Retina (tissue), 1 donor: ENCODE results near the gene PBX3.
"Not testable (repeated sequence)": the region's sequence is repeated elsewhere in the genome, so short reads cannot be mapped to it uniquely, and the experiment has no call there.

Source experiments
- DNase-seq: peaks from one replicate; pipeline ENCODE4 v3.0.0-alpha.2; 2016

PBX3 gene

DNA sequence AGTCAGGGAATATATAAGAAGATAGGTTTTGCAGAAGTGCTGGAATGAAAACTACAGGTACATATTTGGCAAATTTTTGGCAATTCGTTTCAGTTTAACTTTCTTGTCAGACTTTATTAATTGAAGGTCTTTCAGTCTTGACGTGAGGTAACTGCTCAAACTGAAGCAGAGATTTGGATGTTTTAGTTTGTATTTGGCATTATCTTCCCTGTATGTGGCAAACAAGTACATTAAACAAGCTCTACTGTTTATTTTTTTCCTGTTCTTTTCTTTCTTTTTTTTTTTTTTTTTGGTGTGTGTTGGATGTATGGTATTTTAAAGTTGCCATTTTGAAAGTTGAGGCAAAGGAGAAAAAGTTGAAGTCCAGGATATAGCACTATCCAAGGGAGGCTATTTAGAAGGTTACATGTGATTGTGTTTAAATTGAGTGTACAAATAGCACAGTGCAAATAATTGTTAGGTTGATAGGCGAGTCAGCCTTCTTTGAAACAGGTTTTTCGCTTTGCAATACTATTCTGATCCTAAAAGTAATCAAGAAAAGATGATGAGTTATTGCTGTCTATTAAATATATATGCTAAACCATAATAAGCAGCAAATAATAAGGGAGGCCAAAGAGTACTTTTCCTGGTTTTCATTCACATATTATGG, 2.2 kb downstream of the PBX3 start:
- DNase-seq = no peak

DNA sequence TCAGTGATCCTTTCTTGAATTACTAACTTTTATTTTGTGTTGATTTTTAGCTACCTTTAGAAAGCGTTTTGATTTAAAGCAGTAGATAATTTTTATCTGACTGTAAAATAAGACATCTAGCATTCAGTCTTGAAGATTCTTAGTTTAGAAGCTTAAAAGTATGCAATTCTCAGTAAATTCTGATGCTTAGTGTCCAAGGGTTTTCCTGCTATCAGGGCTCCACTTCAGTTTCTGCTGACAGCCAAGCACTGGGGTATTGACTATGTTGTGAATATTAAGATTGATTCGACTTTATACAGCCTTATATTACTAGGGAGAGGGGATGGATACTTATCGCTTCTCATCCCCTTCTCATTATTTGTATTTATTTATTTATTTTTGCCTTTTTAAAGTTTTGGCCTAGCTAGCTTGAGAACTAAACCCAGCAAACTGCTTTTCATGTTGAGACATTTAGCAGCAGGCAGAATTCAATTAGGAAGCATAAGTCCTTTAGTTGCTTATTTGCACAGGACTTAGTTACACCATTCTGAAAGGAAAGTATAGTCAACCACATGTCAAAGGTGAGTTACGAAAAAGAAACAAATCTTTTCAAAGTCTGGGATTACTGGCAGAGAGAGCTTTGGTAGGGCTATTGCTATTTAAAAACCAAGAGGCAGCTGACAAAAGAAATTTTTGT, 2.9 kb downstream of the PBX3 start:
- no peak for DNase-seq

DNA sequence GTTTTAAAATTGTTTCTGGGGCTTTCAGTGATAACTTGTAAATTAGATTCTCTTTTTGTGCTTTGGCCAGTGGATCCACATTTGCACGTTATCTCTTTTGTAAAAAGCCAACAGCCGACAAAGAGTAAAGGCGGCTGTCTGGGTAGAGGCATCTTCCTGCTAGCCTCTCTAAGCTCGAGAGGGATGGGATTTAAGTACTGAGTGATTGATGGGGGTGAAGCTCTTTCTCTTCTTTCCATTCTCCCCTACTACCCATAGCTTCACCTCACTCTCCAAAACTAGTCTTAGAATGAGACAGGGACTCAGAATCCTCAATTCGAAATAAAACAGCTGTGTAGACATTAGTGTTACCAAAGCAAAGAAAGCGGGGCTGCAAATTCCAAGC, 3.4 kb downstream of the PBX3 start:
- DNase-seq = peak; percentile 26

DNA sequence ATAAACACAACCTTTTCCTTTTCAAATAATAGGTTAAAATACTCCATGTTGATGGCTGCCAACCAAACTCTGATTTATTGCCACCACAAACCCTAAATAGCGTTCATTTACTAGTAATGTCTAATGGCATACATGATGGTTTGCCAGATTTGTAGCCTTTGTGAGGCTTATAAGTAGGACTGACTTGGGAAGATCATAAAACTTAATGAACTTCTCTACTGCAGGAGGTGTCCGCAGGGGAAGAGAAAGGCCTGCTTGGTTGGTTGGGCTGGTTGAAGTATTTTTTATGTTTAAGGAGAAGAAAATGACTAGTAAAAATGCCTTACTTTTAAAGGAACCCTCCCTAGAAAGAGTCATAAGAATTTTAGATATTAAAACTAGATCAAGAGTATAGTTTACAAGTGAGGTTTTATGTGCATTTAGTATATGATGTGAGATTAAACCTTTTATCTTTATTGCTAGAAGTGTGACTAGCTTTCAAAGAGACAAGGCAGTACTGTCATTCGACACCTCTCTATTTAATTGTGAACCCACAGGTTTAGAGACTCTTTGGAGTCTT, 5.0 kb downstream of the PBX3 start:
- no peak for DNase-seq

DNA sequence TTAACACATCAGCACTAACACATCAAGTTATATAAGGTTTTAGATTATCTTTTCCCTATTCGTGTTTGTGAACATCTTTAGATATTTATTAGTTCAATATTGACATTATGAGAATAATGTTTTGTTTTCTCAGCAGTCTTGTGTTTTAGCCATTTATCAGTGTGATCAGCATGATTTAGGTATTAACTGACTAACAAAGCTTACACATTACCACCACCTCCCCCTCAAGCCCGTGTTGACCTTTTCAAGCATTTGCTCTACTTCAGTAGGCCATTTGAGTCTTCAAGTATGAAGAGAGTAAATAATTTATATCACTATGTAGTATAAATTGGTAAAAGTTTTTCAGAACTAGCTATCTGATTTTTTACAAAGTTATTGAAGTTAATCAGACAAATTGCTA, 6.9 kb downstream of the PBX3 start:
- no peak for DNase-seq

DNA sequence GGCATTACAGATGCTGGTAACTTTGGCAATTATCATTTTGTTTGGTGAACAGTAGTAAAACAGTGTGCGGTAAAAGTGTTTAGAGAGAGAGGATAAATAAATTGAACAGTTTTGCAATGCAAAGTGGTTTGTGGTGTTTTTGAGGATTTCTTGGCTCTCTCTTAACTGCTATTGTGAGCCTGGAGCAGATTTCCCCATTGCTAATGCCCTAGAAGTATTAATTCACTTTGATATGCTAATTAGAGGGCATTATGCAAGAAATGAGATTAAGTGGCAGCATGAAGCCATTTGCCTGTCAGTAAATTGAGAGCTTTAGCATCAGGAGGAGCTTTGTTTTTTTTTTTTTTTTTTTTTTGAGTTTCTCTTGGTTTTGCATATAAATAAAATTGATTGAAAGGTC, 8.2 kb downstream of the PBX3 start:
- DNase-seq = no peak

DNA sequence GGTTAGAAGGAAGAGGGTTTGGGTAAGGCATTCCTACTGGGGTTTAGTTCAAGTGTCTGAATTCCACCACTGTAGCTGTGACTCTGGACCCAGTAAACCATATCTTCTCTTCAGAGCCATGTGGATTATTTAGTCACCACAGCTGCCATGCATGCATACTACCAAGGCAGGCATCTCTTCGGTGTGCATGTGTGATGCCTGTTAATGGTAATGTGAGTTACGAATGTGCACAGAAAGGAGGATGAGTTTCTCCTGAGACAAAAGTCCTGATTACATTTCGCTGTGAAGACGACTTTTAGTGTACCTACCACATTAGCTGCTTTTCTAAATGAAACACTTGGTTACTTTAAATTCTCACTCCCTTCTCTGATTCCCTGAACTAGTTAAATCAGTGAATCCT, 9.3 kb downstream of the PBX3 start:
- DNase-seq = no peak

DNA sequence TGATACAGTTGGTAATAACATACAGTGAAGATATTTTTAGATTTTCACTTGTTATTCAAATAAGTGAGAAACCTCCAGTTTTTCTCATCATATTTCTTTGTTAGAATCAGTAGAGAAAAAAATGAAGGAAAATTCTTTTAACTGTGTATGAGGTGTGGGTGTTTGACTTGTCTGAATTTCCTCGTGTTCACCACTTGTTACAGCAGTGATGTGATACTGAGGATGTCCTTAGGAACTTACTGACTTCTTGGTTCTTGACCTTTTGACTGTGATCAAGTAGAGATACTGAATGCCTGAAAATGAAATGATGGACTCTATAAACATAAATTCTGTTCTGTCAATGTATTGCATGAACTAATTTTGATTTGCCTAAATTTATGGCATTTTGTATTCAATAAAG, 10.7 kb downstream of the PBX3 start:
- DNase-seq = no peak

DNA sequence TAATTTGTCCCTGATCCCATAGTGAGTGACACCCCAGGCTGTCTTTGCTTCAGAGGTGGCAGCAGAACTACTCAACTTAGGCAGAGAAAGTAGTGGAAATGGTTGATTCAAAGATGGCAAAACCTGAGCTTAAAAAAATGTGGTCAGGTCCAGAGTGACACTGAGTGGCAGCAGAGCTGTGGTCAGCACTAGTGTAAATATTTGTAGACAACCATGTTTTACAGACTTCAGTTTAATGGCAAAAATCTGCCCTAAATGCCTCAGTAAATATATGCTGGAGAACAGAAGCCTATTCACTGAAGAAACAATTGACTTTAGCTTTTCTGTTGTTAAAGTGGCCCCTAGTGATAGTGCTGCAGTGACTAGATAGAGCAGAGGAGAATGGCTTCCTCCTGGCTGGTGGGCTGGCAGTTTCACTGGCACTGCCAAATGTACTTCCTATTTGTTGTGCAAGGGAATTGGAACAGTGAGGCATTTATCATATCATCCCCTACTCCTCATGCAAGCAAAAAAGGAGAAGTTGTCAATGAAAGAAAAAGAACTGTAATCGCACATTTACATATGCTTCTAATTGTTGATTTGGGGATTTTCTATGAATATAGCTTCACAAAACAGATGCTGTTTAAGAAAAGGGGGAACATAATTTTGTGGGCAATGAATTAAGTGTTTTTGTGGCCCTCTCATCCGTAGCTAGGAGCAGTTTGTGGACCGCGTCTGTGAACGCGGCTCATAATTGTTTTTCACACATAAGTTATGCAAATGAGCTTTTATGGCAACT, 12.0 kb downstream of the PBX3 start:
- peak; percentile 27 for DNase-seq

DNA sequence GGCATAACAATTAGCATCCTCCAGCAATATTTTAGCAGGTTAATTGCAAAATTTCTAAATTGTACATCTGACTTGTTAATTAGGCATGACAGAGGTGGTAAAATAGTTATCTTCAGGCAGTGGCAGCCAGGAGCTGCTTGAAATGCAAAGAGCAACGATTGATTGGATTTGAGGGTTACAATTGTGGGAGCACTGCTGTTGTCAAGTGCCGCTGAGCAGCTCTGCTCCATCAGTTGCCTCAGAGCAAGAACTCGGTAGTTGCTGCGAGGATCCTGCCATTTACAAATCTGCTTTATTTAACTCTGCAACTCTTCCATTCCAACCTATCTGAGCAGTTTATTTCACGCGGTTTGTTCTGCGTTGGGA, 12.6 kb downstream of the PBX3 start:
- peak; percentile 45 for DNase-seq

DNA sequence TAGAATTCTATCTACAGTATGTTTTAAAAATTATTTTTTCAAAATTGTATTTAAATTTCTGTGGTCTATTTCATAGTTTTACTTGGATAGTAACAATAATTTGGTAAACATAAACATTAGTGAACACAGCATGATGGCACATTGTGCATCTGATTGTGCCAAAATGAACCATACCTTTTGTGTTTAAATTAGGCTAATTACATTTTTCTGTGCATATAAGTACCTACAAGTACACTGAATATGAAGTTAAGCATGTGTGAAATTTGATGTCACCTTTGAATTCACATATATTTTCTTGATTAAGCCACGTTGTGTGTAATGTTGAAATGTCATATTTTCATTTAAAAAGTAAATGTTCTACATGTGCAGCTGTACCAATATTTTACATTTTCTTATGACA, 13.4 kb downstream of the PBX3 start:
- no peak for DNase-seq

DNA sequence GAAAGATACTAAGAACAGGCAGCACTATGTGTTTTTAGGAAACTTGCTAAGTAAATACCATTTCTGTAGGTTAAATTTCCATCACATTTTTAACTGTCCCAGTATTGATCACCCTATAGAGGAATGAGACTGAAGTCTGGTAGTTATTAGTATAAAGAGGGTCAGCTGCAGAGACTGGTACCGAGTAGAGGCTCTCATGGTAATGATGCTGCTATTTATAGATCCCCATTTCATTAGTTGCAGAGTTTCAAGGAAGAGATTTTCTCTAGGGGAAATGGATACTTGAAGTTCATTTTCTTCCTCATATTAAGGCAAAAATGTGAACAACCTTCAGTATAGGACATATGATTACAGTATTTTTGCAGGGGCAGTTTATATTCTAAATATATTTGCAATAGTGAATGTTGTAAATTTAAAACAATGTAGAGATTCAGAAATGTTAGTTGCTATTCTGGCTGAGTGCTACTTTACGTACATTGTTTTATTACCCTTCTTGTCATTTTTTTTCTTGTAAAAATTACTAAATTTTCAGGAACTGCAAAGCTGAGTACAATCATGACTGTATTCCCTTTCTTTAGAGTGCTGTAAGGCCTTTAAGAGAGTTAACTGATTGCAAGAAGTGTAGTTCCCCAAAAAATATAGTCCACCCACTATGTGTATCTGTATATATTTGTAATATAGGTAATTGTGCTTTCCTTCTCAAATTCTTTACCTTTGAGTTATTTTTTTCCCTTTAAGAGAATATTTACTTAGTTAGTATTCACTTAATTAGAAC, 14.7 kb downstream of the PBX3 start:
- DNase-seq = no peak

DNA sequence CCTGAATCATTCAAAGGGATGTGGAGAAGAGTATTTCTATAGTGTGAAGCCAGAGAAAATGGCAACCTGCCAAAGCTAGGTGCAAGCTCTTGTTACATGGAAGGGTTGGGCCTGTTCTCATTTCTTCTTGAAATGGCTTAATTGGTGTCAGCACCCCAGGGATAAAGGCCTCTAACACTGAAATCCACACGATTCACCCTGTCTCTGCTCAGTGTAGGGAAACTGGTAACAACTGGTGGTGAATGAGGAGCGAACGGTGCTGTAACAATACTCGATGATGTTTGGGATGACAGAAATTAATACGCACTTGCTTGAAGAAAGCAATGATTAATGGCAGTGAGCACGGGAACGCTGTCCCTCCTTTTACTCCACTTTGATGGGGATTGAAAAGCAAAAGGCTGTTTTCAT, 16.2 kb downstream of the PBX3 start:
- peak; percentile 47 for DNase-seq

DNA sequence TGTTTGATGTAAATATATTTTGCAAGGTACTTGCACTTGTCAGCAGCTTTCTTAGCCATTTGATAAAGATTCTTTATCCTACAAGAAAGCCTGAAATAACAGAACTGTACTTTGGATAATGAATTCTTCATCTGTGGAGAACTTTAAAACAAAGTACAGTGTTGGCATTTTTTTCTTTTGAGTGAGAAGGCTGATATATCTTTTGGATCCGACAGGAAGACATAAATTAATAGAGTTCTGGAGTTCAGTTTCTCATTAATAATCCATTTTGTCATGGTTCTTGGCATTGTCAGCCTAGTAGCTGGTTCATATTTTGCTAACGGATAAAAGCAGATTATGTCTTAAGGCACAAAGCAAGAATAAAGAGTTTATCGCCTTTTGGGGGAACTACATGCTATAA, 17.0 kb downstream of the PBX3 start:
- no peak for DNase-seq

DNA sequence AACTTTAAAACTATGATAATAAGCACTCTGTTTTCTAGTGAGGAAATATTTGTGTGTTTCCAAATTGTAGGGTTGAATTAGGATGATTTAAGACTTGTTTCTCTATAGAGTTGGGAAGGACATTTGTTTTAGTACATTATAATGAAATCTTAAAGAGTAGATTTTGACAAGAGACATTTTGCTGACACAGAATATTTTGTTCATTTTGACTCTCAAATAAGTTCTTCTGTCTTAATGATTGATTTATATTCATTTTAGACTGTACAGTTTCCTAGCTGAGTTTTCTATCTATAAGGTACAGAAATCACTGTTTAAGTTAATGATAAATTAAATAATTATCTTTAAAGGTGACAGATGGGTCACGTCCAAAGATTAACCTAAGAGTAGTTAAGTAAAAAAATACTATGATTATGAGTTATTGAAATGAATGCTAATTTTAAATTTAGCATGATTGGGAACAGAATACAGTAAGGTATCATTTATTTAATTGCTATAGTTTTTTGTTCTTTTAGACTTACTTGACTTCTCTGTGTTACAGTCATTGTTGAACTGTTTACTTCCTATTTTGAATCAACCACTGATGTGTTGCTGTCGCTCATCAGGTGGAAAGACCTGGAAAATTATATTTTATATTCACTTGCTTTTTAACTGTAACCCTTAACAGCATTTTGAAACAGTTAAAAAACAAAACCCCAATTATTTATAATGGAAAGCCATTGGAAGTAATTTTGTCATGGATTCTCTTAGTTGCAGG, 19.5 kb downstream of the PBX3 start:
- no peak for DNase-seq

DNA sequence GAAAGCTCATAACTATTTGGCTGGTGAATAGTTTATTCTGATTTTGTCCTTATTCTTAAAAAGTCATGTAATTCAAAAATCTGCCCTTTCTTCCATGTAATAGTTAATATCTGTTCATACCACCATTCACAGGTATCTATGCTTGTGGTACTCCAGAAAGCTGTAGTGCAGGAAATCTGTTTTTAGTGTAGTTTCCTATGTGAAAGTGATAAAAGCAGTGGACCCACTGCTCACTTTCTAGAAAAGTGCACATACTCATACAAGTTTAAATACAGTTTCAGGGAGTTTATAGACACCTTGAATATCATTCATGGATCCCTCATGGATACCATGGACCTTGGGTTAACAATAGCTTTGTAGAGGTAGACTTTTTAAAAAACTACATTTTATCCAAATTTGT, 20.2 kb downstream of the PBX3 start:
- no peak for DNase-seq

DNA sequence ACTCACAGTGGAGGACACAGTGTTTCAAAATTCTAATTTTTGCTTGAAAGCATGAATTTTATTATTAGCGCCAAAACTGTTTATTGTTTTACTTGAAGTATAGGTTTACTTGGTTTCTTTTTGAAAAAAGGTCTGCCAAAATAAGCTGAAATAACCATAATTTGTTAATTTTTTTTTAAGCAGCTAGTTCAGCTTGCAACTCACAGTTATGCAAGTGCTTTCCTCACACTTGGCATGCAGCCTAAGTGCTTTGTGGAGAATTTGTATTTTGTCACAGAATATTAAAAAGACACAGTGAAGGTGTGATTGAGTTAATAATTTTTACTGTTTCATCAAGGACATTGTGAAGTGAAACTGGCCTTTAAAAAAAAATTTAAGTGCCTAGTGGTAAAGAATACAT, 21.6 kb downstream of the PBX3 start:
- DNase-seq = no peak

DNA sequence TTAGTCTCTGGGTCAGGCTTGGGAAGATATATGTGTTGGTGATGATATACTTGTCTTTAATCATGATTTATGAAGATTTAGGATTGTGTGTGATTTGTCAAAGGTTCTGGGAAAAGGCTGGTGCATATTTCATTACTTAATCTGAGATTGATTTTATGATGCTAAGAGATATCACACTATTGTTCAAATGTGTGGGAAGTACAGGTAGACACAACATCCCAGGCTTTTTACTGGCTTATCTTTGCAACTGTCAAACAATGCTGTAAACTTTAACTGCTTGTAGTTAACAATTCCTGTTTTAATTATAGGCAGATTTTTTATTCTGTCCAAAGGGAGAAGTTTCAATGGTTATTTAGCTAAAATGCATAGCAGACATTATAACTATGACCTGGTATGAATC, 23.9 kb downstream of the PBX3 start:
- no peak for DNase-seq

DNA sequence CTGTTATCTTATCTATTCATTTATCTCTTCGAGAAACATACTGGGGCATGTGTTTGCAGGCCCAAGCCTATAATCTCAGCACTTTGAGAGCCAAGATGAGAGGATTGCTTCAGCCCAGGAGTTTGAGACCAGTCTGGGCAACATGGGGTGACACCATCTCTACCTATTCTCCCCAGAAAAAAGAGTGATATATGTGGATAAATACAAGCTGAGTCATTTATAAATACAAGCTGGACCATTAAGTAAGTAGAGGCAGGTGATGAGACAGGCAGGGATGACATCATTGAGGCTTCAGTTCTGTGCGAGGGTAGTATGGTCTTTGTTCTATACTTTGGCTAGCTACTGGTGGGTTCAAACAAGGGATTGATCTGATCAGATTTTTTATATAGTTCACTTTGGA, 25.6 kb downstream of the PBX3 start:
- DNase-seq = no peak

DNA sequence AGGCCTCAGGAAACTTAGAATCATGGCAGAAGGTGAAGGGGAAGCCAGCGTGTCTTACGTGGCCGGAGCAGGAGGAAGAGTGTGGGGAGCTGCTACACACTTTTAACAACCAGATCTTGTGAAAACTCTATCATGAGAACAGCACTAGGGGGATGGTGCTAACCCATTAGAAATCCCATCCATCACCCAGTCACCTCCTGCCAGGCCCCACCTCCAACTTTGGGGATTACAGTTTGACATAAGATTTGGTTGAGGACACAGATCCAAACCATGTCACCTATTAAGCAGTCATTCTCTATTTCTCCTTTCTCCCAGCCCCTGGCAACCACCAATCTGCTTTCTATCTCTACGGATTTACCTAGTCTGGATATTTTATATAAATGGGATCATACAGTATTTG, 26.9 kb downstream of the PBX3 start:
- DNase-seq = no peak

DNA sequence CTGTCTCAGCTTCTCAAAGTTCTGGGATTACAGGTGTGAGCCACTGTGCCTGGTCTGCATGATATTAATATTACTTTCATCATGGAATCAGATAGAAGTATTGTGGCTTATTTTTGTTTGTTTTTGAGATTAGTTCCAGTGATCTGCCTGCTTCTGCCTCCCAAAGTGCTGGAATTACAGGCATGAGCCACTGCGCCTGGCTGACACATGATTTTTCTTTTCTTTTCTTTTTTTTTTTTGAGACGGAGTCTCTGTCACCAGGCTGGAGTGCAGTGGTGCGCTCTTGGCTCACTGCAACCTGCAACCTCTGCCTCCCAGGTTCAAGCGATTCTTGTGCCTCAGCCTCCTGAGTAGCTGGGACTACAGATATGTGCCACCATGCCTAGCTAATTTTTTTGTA, 29.6 kb downstream of the PBX3 start:
- DNase-seq = not testable (repeated sequence)

DNA sequence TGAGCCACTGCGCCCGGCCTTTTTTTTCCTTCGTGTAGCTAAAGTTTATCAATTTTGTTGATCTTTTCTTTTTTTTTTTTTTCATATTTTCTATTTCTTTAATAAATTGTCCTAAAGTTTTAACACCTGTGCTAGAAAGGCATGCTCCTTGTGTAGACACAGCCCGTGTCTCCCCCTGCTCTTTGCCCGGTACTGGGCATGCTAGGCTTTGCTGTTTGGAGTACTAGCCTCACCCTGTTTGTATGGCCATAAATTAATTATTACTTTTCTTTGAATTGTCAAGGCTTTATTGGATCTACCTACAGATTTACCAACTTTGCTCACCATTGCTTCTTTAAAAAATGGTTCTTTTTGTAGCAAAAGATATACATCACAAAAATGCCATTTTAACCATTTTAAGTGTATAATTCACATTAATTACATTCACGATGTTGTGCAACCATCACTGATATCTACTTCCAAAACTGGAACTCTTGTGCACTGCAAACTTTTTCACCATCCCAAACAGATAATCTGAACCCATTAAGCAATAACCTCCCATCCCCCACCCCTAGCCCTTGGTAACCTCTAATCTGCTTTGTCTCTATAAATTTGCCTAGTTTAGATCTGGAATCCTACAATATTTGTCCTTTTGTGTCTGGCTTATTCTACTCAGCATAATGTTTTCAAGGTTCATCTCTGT, 31.5 kb downstream of the PBX3 start:
- DNase-seq = not testable (repeated sequence)
